HG03097 (cell line): ENCODE results near the gene HEPACAM.

Experiments used
- ATAC-seq: cut with Tn5 transposase; IDR thresholded peaks from one replicate; pipeline ENCODE4 v1.9.1; 2021; ENCODE audit not compliant: unreplicated experiment, low FRiP score

HEPACAM gene

DNA sequence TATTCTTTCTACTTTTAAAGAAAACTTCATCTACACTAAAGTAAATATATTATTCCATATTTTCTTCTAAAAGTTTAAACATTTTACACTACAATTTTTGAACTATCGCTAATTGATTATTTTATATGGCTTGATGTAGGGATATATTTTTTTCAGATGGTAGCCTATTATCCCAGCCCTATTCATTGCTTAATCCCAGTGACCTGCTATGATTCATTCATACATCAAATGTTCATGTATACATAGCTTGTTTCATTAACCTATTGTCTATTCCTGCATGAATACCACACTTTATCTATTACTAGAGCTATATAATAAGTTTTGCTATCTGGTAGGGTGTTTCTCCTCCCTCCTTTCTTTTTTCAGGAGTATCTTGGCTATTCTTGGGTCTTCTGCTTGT lies 33.2 kb downstream of the HEPACAM start:
- ATAC-seq: no peak

DNA sequence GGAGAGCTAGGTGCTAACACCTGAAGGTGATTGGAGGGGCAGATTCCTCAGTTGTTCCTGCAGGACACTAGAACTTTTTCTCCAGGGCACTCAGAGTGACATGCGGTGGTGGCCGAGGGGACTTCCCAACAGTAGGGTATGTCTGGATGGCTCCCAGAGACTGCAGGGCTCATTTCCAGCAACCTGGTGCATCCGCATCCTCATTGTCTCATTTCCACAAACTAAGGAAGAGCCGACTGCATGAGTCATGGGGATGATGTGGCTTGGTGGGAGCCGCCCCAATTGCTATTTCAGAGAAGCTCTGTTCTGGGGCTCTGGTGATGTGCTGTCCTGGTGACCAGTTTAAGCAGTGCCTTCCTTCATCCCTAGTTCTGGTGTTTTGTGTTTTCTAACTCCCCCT lies 35.4 kb downstream of the HEPACAM start:
- ATAC-seq: no peak

DNA sequence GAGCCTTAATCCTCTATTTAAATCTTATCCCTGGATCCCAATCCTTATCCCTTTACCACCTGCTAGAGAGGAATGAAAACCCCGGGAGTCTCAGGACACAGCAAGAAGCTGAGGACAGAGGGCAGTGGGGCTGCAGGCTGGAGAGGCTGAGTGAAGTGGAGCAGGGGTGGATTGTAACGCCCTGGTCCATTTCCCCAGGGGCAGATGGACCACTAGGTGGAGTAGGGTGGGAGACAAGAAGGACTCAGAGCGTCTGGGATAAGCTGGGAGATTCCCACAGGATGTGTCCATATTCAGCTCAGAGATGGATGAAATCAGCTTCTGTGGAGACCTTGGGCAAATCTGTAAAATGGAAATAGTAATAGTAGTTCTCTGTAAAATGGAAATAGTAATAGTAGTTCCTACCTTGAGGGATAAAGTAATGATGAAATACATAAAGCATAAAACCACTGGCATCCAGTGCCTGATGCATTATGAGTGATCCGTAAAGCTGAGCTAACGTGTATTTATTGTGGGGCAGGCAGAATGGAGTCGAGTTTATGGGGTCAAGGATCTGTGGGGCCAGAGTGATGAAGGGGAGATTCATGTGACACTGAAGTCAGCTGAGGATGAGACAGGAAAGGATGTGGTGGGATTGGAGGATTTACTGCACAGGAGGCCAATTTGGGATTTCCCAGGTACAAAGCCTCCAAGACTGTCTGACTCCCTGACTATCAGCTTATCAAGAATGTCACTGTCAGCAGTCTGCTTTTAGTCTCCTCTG lies 36.3 kb downstream of the HEPACAM start:
- no peak for ATAC-seq

DNA sequence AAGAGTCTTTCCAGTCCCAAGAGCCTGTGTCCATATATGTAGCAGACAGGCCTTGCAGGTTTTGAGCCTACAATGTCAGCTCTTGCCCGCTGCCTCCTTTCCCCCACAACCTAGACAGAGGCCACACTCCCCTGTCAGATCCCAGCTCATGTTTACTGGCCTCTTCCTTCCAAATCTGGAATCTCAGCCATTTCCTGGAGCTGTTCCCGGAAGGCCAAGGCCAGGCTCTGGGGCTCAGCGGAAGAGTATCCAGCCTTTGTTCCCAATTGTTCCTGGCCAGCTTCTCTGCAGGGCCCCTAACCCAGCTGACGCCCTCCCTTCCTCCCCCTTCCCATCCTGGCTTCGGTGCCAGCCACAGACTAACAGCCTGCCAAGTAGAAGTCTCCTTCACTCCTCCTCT lies 37.1 kb downstream of the HEPACAM start:
- no peak for ATAC-seq

DNA sequence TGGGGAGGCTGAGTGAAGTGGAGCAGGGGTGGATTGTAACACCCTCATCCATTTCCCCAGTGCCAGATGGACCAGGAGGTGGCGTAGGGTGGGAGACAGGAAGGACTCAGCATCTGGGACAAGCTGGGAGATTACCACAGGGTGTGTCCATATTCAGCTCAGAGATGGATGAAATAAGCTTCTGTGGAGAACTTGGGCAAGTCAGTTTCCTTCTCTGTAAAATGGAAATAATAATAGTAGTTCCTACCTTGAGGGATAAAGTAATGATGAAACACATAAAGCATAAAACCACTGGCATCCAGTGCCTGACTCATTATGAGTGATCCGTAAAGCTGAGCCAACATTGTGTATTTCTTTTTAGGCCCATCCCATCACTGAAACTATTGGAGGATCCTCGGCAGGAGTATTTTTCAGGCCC lies 37.6 kb downstream of the HEPACAM start:
- ATAC-seq: no peak

DNA sequence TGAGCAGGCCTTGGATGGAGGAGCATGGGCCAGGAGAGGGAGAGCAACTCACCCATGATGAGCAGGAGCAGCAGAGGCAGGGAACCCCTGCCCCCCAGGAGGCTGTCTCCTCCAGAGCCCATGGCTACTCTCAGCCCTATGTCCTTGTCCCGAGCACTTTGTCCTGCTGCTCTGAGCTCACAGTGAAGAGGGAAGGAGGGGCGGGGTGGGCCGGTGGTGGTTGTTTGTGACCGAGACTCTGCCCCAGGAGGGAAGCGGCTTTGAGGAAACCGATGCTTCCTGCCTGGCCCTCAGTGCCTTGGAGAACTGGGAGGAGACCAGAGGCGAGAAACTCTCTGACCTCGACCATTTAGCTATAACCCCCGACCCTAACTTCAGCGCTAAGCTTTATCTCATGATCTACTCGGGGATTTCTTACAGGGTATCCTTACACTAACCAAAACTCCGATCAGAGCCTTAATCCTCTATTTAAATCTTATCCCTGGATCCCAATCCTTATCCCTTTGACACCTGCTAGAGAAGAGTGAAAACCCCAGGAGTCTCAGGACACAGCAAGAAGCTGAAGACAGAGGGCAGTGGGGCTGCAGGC lies 38.1 kb downstream of the HEPACAM start, which contains the start of gene ROBO4:
Gene ROBO4, minus strand, starts transcription at position 192 of the 589 bp plus-strand sequence. Its CDS starts 70 bp downstream, at position 122.
- no peak for ATAC-seq

DNA sequence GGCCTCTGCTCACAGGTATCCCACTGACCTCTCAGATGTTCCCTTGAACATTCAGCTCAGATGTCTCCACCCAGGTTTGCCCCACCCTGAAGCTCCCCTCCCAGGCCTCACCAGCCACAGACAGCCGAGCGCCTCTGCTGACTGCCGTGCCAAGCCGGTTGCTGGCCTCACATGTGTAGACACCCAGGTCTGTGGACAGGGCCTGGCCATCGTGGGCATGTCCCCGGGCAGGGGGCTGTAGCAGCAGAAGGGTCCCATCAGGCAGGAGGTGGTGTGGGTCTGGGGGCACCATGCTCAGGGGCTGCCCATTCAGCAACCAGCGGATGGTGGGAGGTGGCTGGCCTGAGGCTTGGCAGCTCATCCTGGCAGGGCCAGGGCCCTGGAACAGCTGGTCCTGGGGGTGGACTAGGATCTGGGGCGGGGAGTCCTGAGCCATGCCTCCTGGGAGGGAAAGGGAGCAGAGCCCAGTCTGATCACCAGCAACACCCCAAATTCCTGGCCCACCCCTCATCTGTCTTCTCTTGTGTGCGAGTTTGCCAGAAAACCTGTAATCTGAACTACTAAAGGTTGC lies 38.9 kb downstream of the HEPACAM start:
- ATAC-seq: no peak

DNA sequence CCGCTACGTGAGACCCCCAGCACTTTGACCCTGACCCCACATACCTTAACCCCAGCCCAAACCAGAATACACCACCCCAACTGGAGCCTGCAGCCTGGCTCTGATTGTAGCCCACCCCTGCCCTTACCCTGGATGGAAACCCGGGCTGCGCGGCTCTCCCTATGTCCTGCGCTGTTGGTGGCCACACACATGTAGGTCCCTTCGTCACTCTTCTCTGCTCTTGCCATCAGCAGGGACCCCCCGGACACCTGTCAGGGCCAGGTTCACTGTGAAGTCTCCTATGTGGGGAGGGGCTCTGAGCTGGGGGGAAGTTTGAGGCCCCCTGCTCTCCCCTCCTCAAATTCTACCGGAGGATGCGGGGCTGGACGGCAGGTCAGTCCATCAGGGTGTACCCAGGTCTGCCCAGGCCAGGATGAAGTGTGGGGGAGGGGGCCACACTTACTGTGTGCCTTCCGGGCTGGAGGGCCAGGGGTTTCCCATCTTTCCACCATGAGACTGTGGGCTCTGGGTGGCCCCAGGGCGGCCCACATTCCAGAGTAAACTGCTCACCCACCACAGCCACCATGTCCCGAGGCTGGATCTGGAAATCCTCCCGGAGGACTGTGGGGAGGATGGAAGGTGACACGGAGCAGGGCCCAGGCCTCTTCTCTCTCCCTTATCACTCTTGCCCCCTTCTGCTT lies 39.6 kb downstream of the HEPACAM start:
- ATAC-seq: no peak

DNA sequence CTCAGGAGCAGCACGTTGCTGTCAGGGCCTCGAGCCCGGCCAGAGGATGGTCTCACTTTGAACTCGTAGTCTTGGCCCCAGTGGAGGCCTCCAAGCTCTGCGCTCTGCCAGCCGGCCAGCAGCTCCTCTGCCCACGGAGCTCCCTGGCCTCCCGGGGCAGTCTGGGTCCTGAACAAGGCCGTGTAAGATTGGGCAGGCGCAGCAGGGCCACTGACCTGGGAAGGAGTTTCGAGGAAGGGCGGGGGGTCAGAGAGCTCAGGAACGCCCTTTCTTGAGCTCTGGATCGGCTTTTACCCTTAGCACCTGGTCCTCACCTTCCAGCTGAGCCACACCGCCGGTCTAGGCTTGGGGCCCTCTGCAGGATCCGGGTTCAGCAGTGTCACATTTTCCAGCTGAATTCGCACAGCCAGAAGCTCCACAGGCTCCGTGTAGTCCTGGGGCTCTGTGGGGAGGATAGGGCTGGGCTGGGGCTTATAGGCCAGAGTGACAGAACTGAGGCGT lies 40.3 kb downstream of the HEPACAM start:
- ATAC-seq: no peak

DNA sequence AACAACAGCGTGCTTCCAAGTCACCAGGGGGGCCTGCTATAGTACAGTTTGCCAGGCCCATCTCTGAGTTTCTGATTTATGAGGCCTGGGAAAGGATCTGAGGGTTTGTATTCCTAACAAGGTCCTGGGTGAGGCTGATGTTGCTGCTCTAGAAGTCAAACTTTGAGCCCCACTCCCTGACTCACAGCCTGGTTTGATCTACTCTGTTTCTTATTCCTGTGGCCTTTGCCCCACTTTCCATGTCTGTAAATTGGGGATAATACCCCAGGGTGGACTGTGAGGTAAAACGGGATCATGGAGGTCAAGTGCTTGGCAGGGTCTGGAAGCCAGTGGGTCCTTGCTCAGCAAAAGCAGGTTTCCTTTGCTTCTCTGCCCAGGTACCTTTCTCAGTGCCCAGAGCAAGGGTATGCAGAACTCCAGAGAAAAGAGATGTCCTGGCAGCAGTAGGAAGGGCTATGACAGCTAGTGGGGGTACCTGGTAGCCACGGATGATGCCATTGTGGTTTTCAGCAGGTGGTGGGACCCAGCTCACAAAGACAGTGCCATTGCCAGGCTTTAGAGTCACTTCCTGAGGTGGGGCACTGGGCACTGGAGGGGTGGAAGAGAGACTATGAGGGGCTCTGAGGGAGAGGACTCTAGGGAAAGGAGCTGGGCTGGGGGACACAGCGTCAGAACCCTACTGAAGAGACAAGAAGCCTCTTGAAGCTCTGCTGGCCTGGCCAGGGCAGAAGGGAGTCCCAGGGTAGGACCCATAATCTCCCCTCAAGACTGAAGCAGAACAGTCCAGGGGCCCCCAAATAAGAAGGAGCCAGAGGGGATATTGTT lies 41.0 kb downstream of the HEPACAM start:
- no peak for ATAC-seq

DNA sequence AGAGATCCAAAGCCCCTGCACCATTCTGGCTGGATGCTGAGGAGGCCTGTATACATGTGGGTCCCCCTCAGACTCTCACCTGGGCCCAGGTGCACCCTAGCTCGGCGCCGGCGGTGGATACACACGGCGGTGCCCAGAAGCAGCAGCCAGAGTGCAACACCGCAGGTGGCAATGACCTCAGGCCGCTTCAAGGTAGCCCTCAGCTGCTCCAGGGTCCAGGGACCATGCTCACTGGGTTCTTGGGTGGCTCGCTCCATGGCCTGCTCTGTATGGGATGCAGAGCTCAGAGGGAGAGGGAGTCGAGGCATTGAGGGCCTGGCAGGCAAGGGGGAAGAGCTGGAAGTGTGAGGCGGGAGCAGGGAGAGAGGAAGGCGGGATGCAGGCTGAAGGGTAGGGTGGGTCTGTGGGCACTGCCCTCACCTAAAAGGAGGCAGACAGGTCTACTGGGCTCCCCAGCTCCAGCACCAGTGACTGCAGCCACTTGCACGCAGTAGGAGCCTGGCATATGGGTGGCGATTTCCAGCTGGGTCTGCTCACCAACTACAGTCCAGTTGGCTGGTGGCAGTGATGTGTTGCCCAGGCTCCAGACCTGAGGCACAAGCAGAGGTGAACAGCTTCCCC lies 42.0 kb downstream of the HEPACAM start:
- ATAC-seq: no peak

DNA sequence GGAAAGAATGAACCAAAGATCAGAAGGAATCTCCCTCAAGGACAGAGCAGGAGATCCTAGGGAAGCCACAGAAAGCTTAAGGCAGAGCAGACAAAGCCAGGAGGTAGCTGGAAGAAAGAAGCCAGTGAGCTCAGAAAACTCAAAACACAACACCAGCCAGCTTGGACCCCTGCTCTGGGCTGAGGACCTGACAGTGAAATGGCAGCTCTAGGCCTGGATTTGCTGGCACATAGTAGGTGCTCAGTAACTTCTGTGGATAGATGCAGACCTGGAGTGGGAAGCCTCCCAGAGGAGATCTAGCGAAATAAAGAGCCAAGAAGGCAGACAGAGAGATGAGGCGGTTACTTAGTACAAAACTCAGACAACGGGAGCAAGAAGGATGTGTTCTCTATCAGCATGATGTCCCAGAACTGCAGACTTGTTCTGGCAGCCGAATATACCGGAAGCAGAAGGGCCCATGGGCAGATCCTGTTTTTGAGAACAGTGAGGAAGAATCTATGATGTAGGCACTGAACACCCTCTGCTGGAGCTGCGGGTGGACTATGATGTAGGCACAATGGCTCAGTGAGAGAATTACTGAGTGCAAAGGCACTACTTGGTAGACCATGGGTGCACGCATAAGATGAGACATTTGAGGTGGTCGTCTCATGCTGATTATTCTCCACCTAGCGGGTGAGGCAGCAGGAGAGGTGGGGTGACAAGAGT lies 42.9 kb downstream of the HEPACAM start:
- ATAC-seq: no peak

DNA sequence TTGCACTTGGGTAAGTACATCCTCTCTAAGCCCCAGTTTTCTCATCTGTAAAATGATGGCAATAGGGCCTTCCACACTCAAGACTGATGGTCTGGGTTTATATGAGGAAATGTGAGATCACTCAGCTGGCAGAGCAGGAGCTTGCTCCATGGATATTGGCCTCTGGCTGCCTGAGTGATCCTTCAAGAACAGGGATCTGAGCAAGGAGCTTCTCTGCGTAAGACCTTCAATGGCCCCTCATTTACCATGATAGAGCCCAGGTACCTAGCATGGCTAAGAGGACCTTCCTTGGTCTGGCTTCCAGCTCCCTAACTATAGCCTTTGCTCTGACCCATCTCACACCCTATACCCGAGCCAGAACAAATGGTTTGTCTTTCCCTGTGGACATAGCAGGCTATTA lies 43.7 kb downstream of the HEPACAM start:
- ATAC-seq: no peak

DNA sequence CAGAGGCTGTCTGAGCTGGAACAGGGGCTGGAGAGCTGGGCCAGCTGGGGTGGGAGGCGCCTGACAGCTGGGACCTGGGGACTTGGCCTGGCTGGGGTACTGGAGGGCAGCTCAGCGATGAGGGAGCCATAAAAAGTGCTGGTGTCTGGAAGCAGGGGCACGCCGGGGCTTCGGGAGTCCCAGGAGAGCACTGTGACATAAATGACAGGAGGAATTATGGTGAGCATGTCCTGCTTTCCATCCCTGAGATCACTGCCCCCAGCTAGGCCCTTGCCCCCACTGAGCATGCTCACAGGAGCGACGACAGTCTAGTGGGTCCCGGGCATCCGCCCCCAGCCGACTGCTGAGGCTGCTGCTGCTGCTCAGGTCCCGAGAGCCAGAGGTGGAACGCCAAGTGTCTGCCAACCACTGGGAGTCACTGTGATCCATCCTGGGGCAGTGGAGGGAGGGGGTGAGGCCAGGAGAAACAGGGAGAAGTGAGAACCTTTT lies 44.4 kb downstream of the HEPACAM start:
- ATAC-seq: no peak

DNA sequence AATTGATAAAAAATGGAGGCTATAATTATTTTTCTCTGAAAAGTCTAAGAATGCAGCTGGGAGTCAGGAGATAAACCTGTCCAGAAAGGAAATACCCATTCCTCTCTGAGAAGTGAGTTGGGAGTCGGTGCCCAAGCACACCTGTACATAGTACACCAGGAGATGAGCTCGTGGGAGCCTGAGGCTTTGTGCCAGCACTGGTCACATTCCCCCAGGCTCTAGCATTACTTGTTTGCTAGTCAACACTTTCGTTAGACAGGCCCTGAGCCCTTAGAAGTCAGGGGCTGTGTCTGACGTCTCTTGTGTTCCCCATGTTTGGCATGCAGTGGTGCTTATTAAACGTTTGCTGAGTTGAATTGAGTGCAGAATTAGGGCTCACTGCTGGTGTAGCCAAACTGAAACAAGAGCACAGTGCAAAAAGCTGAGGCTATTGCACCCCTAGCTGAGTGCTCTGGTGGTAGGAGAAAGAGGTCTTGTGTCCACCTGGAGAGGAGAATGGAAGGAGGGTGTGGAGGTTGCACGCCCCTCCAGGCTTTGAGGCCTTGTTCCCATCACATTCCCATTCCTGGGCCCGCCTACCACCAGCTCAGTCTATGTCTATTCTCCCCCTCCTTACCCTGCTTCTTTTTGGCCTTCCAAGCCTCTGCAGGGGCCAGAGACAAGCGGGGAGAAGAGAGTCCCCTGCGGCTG lies 45.0 kb downstream of the HEPACAM start:
- no peak for ATAC-seq

DNA sequence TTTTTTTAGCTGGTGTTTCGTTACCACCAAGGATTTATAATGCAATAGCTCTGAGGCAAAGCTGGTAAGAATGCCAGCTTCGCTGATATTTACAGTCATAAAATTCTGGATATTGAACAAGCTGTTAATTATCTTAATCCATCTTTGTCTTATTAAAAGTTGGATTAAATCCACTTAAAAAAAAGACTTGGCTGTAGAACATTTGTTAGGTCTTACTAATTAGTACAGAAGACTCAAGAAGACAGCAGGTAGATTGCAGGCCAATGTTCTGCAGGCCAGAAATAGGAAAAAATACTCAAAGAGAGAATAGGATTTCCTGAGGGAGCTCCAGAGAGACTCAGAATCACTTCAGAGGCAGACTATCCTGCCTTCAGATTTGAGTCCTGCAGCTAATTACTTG lies 45.7 kb downstream of the HEPACAM start:
- no peak for ATAC-seq

DNA sequence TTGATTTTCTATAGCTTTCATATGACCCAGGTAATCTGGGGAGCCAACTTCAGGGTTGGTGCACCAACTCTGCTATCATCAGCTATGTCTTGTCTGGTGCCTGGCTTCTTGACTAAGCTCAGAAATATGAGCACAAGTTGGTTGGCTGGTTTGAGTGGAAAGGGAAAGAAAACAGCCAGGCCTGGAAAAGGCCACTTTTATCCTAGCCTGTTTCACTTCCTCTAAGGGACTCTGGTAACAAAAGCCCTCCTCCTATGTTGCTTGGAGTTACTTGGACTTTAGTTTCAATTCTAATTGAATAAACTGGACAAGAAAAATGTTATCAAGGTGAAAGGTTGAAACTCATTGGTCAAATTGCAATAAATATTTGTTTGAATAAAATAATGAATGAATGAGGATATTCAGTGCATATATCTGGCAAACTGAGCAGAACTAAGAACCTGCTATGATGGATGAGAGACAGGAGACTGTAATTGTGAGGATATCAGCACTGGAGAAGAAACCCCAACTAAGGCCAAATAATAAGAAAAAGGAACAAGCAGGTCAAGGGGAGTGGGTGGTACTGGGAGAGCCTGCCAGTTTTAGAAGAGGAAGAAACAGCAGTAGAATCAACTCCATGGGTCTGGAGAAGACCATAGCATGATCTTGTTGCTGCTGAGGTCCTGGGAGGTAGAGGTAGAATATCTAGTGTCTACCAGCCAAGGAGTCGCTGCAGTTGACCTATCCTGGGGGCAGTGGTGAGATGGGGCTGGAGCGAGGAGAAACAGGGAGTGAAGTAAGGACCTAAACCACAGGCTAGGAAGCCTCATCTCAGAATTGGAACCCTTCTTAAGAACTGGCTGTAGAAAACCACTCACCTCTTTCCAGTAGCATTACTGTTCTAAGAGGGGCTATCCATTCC lies 46.4 kb downstream of the HEPACAM start:
- ATAC-seq: no peak

DNA sequence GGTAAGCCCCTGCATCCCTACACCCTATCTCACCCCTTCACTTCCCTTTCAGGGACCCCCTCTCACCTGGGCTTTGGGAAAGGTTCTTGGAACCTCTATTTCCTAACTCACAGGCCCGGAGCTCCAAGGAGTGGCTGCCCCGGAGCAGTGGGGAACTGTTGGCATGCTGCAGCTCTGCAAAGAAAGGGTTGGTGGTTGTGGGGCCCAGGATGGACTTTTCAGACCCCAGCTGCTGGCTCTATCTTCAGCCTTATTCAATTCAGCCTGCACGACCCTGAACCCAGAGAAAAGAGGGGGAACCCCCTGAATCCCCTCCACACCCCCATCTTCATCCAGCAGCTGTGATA lies 48.2 kb downstream of the HEPACAM start:
- no peak for ATAC-seq
